MM.1S (cell line): Measurements from ENCODE around the gene USP6NL.

ENCODE experiments used
- DNase-seq: peaks from one replicate; pipeline ENCODE4 v3.0.0-alpha.2; 2015
- H2AFZ ChIP-seq: fragments of 300-600 bp; sonication (generic); 2 replicates; pipeline ENCODE4 v1.6.0; 2016; ENCODE audit warnings: antibody characterized with exemption, low read length
- H3F3A ChIP-seq: fragments of 300-600 bp; sonication (generic); 2 replicates; pipeline ENCODE4 v1.6.1; 2016; ENCODE audit warnings: mild to moderate bottlenecking, antibody characterized with exemption, low read length, moderate library complexity, mixed read lengths; ENCODE audit not compliant: insufficient read depth
- H3K27ac ChIP-seq: fragments of 300-600 bp; sonication (generic); 2 replicates; pipeline ENCODE4 v1.5.1; 2016; ENCODE audit warnings: mild to moderate bottlenecking, low read length
- H3K27me3 ChIP-seq: fragments of 300-600 bp; sonication (generic); replicated peaks from 2 replicates; pipeline ENCODE4 v1.6.0; 2016; ENCODE audit warnings: low read length; ENCODE audit not compliant: insufficient read depth
- H3K36me3 ChIP-seq: fragments of 300-600 bp; sonication (generic); replicated peaks from 2 replicates; pipeline ENCODE4 v1.6.1; 2016; ENCODE audit warnings: mild to moderate bottlenecking, low read length, mixed read lengths; ENCODE audit not compliant: insufficient read depth
- H3K4me1 ChIP-seq: fragments of 300-600 bp; sonication (generic); 2 replicates; pipeline ENCODE4 v1.6.1; 2016; ENCODE audit warnings: low read length, mixed read lengths
- H3K4me2 ChIP-seq: fragments of 300-600 bp; sonication (generic); 2 replicates; pipeline ENCODE4 v1.6.0; 2016; ENCODE audit warnings: low read depth, low read length
- H3K4me3 ChIP-seq: fragments of 300-600 bp; sonication (generic); 2 replicates; pipeline ENCODE4 v1.5.1; 2016; ENCODE audit warnings: low read length, mixed read lengths
- H3K79me2 ChIP-seq: fragments of 300-600 bp; sonication (generic); 2 replicates; pipeline ENCODE4 v1.6.1; 2016; ENCODE audit warnings: mixed run types, low read length, mixed read lengths
- H3K9ac ChIP-seq: fragments of 300-600 bp; sonication (generic); 2 replicates; pipeline ENCODE4 v1.6.1; 2016; ENCODE audit warnings: low read length, mixed read lengths
- H3K9me2 ChIP-seq: fragments of 300-600 bp; sonication (generic); replicated peaks from 2 replicates; pipeline ENCODE4 v1.6.1; 2016; ENCODE audit warnings: mild to moderate bottlenecking, low read length, mixed read lengths; ENCODE audit not compliant: insufficient read depth
- H3K9me3 ChIP-seq: fragments of 300-600 bp; sonication (generic); replicated peaks from 2 replicates; pipeline ENCODE4 v1.6.1; 2016; ENCODE audit warnings: mild to moderate bottlenecking, low read length, mixed read lengths; ENCODE audit not compliant: insufficient read depth
- H4K20me1 ChIP-seq: fragments of 300-600 bp; sonication (generic); 2 replicates; pipeline ENCODE4 v1.6.1; 2016; ENCODE audit warnings: mild to moderate bottlenecking, low read length, moderate library complexity, mixed read lengths; ENCODE audit not compliant: insufficient read depth
- CTCF ChIP-seq: fragments of 300-600 bp; sonication (generic); IDR thresholded peaks from 2 replicates; pipeline ENCODE4 v1.5.1; 2016; ENCODE audit warnings: antibody characterized with exemption, low read length, mixed read lengths
- EZH2 ChIP-seq: fragments of 300-600 bp; sonication (generic); optimal IDR thresholded peaks from 2 replicates; pipeline ENCODE3; 2017; ENCODE audit warnings: low read depth, mild to moderate bottlenecking, antibody characterized with exemption, low read length, mixed read lengths
- EZH2phosphoT487 ChIP-seq: fragments of 300-600 bp; sonication (generic); IDR thresholded peaks from 2 replicates; pipeline ENCODE4 v1.6.1; 2018; ENCODE audit warnings: antibody characterized with exemption, low read length

USP6NL gene

GRCh38 chr10:11448545-11449244 is 162.8 kb downstream of the USP6NL start:
- no peaks in the 10 kb centered on the region for H3K79me2 ChIP-seq
- H4K20me1 ChIP-seq, result no peaks in the 10 kb centered on the region
- H3K4me3 ChIP-seq, result peak overlapping the region; percentile 54
- H3K36me3 ChIP-seq, result no peaks in the 10 kb centered on the region
- H3K9me2 ChIP-seq, result no peaks in the 10 kb centered on the region
- H3K4me2 ChIP-seq, result peak overlapping the region; percentile 95
- H3K4me1 ChIP-seq, result peaks cover 27% of the 10 kb centered on the region
- TF ChIP-seq EZH2phosphoT487 (no peak), EZH2 (no peak), CTCF (no peak)
- peak overlapping the region; percentile 97 for H2AFZ ChIP-seq
- peak overlapping the region; percentile 49 for H3K9ac ChIP-seq
- H3K27ac ChIP-seq, result peak overlapping the region; percentile 87
- peak; percentile 85 for DNase-seq
- no peaks in the 10 kb centered on the region for H3K27me3 ChIP-seq
- peaks cover 23% of the 10 kb centered on the region for H3F3A ChIP-seq
- no peaks in the 10 kb centered on the region for H3K9me3 ChIP-seq

- Histone ChIP-seq H3K27me3 (no peaks in the 10 kb centered on the region), H3K4me3 (peak overlapping the region; percentile 54), H3K4me2 (peak overlapping the region; percentile 95), H3K36me3 (no peaks in the 10 kb centered on the region), H3K9ac (peak overlapping the region; percentile 41; the same call in 1 of the 2 replicates), H3K4me1 (peaks cover 27% of the 10 kb centered on the region), H4K20me1 (no peaks in the 10 kb centered on the region), H3K27ac (peak overlapping the region; percentile 87), H2AFZ (peak overlapping the region; percentile 97), H3K79me2 (no peaks in the 10 kb centered on the region), H3F3A (peaks cover 23% of the 10 kb centered on the region), H3K9me2 (no peaks in the 10 kb centered on the region), H3K9me3 (no peaks in the 10 kb centered on the region)
- TF ChIP-seq EZH2 (no peak), CTCF (no peak), EZH2phosphoT487 (no peak)
- no peak for DNase-seq
These were observed 163.3 kb downstream of the USP6NL start for GRCh38 chr10:11448190-11448544.

- Histone ChIP-seq H3K4me2 (peak overlapping the region; percentile 95), H3K9ac (peak overlapping the region; percentile 41; the same call in 1 of the 2 replicates), H3K79me2 (no peaks in the 10 kb centered on the region), H3K27ac (peak overlapping the region; percentile 87; the same call in 1 of the 2 replicates), H3K4me3 (peak overlapping the region; percentile 54), H3K36me3 (no peaks in the 10 kb centered on the region), H3K4me1 (peaks cover 27% of the 10 kb centered on the region), H2AFZ (peak overlapping the region; percentile 97), H3F3A (peaks cover 23% of the 10 kb centered on the region), H3K9me3 (no peaks in the 10 kb centered on the region), H4K20me1 (no peaks in the 10 kb centered on the region), H3K27me3 (no peaks in the 10 kb centered on the region), H3K9me2 (no peaks in the 10 kb centered on the region)
- TF ChIP-seq CTCF (no peak), EZH2phosphoT487 (no peak), EZH2 (no peak)
- DNase-seq, result no peak
These were observed 163.9 kb downstream of the USP6NL start for GRCh38 chr10:11447586-11447985.
